Measurements from ENCODE around the gene FBP1. TPM values are rescaled to one million over a fixed set of nuclear protein-coding genes. Genes with fewer than 3 reads are reported as not detected.
A peak's percentile ranks its signal among the peaks of the same experiment; 100 is the strongest.

The FBP1 gene
- total RNA-seq, 6 experiments from 2014 or later, result not detected

GRCh38 chr9:94586814-94587213 is 52.5 kb downstream of the FBP1 start:
- Mint-ChIP-seq H3K27ac (no peak overlapping the region), H3K36me3 (ENCODE audit: low read depth) (no peaks in the 10 kb centered on the region), H3K9me3 (no peaks in the 10 kb centered on the region), H3K27me3 (ENCODE audit: insufficient read depth) (peaks cover 22% of the 10 kb centered on the region), H3K4me3 (peak overlapping the region; percentile 64; the same call in 1 of the 2 replicates), H3K4me1 (ENCODE audit: low read depth) (peaks cover 13% of the 10 kb centered on the region)
- TF ChIP-seq CTCF (IDR thresholded peaks at IDR 0.05), result no peak
- DNase-seq, result peak; percentile 11

- no peak for TF ChIP-seq CTCF (IDR thresholded peaks at IDR 0.05)
- DNase-seq, result no peak
- no peaks in the 10 kb centered on the region for H3K9me3 Mint-ChIP-seq
- peaks cover 22% of the 10 kb centered on the region for H3K27me3 Mint-ChIP-seq (ENCODE audit: insufficient read depth)
- no peak overlapping the region for H3K27ac Mint-ChIP-seq
- no peaks in the 10 kb centered on the region for H3K36me3 Mint-ChIP-seq (ENCODE audit: low read depth)
- peak overlapping the region; percentile 64; the same call in 1 of the 2 replicates for H3K4me3 Mint-ChIP-seq
- H3K4me1 Mint-ChIP-seq (ENCODE audit: low read depth), result peaks cover 13% of the 10 kb centered on the region
These were observed 53.0 kb downstream of the FBP1 start for GRCh38 chr9:94586316-94586715.

- Mint-ChIP-seq H3K36me3 (ENCODE audit: low read depth) (no peaks in the 10 kb centered on the region), H3K4me1 (ENCODE audit: low read depth) (peaks cover 13% of the 10 kb centered on the region)
- no peak for TF ChIP-seq CTCF (IDR thresholded peaks at IDR 0.05)
These were observed 54.8 kb downstream of the FBP1 start for GRCh38 chr9:94584555-94584954.

GRCh38 chr9:94581728-94582127 is 57.6 kb downstream of the FBP1 start:
- no peak for DNase-seq

More at GRCh38 chr9:94584555-94584954, 54.8 kb downstream of the FBP1 start:
- Mint-ChIP-seq H3K27me3 (ENCODE audit: insufficient read depth) (peaks cover 17% of the 10 kb centered on the region), H3K27ac (no peak overlapping the region), H3K4me3 (no peak overlapping the region), H3K9me3 (no peaks in the 10 kb centered on the region)
- no peak for DNase-seq

GRCh38 chr9:94577571-94577970 is 61.7 kb downstream of the FBP1 start:
- DNase-seq, result no peak
- Mint-ChIP-seq H3K27ac (no peak overlapping the region), H3K4me1 (ENCODE audit: low read depth) (no peaks in the 10 kb centered on the region), H3K4me3 (no peak overlapping the region), H3K27me3 (ENCODE audit: insufficient read depth) (peaks cover 2% of the 10 kb centered on the region), H3K9me3 (no peaks in the 10 kb centered on the region), H3K36me3 (ENCODE audit: low read depth) (no peaks in the 10 kb centered on the region)
- TF ChIP-seq CTCF (IDR thresholded peaks at IDR 0.05), result no peak

More at GRCh38 chr9:94581728-94582127, 57.6 kb downstream of the FBP1 start:
- Mint-ChIP-seq H3K9me3 (no peaks in the 10 kb centered on the region), H3K27me3 (ENCODE audit: insufficient read depth) (peaks cover 7% of the 10 kb centered on the region), H3K36me3 (ENCODE audit: low read depth) (no peaks in the 10 kb centered on the region), H3K4me1 (ENCODE audit: low read depth) (peaks cover 5% of the 10 kb centered on the region), H3K27ac (no peak overlapping the region), H3K4me3 (no peak overlapping the region)
- TF ChIP-seq CTCF (IDR thresholded peaks at IDR 0.05), result no peak

- H3K27me3 Mint-ChIP-seq (ENCODE audit: insufficient read depth), result peaks cover 7% of the 10 kb centered on the region
- no peak for DNase-seq
- H3K4me1 Mint-ChIP-seq (ENCODE audit: low read depth), result no peaks in the 10 kb centered on the region
- no peak overlapping the region for H3K27ac Mint-ChIP-seq
- no peaks in the 10 kb centered on the region for H3K36me3 Mint-ChIP-seq (ENCODE audit: low read depth)
- H3K4me3 Mint-ChIP-seq, result no peak overlapping the region
- TF ChIP-seq CTCF (IDR thresholded peaks at IDR 0.05), result no peak
- no peaks in the 10 kb centered on the region for H3K9me3 Mint-ChIP-seq
These were observed 62.3 kb downstream of the FBP1 start for GRCh38 chr9:94577036-94577435.
